Upper lobe of right lung (tissue), 1 donor: ENCODE results near the gene NBAS. TPM values are rescaled to one million over a fixed set of nuclear protein-coding genes. Genes with fewer than 3 reads are reported as not detected.

Experiments
- ATAC-seq: fragments of 200-7000 bp; cut with Tn5 transposase; one replicate; pipeline ENCODE4 v1.9.1; 2020; ENCODE audit warnings: mild to moderate bottlenecking, moderate library complexity
- DNase-seq: peaks from one replicate; pipeline ENCODE4 v3.0.0-alpha.2; 2020
- H3K27ac ChIP-seq: fragments of 200-600 bp; one replicate; pipeline ENCODE4 v1.8.0; 2022
- H3K27me3 ChIP-seq: fragments of 200-600 bp; one replicate; pipeline ENCODE4 v1.8.0; 2022; ENCODE audit warnings: mild to moderate bottlenecking
- H3K36me3 ChIP-seq: fragments of 200-600 bp; one replicate; pipeline ENCODE4 v1.8.0; 2022
- H3K4me1 ChIP-seq: fragments of 200-600 bp; one replicate; pipeline ENCODE4 v1.8.0; 2022
- H3K4me3 ChIP-seq: fragments of 200-600 bp; one replicate; pipeline ENCODE4 v1.8.0; 2022; ENCODE audit warnings: mild to moderate bottlenecking
- H3K9me3 ChIP-seq: fragments of 200-600 bp; one replicate; pipeline ENCODE4 v1.8.0; 2022
- CTCF ChIP-seq: fragments of 200-600 bp; IDR thresholded peaks from one replicate; pipeline ENCODE4 v1.8.0; 2022; ENCODE audit warnings: antibody characterized with exemption
- intact Hi-C: fragments of 100-400 bp; cut with DNase I; formaldehyde crosslinking; loops from one replicate; pipeline ENCODE4 v1.11.0; 2022
- total RNA-seq: library from RNA; stranded (reverse); fragmentation: NEBNext Ultra II Directional; extraction: Animal tissue kit (Norgen Biotek cat#: 25700); gene quantifications from one replicate; pipeline ENCODE4 v1.2.1, GENCODE V29; 2021
- donor health status: DM: no; HTN: yes; CAD: no; lungs with severe emphysema.

NBAS gene
- total RNA-seq, 1 donor from 2014 or later = 38.8 TPM

- DNase-seq (no peak), ATAC-seq (no peak)
- intact Hi-C loops = no loop called here
- Histone ChIP-seq H3K27ac (no peak overlapping the region), H3K27me3 (no peaks in the 10 kb centered on the region), H3K4me1 (no peaks in the 10 kb centered on the region), H3K36me3 (peaks cover 33% of the 10 kb centered on the region), H3K4me3 (no peak overlapping the region), H3K9me3 (no peaks in the 10 kb centered on the region)
- no peak for TF ChIP-seq CTCF
Measured at GRCh38 chr2:15457868-15458267, 103.3 kb downstream of the NBAS start.

- H3K27me3 ChIP-seq = no peaks in the 10 kb centered on the region
- intact Hi-C loops = no loop called here
- ATAC-seq (no peak), DNase-seq (no peak)
- no peaks in the 10 kb centered on the region for H3K9me3 ChIP-seq
- H3K27ac ChIP-seq = no peak overlapping the region
- TF ChIP-seq CTCF = no peak
- H3K4me1 ChIP-seq = no peaks in the 10 kb centered on the region
- no peak overlapping the region for H3K4me3 ChIP-seq
- H3K36me3 ChIP-seq = peaks cover 24% of the 10 kb centered on the region
Measured at GRCh38 chr2:15456352-15456751, 104.8 kb downstream of the NBAS start.

DNA sequence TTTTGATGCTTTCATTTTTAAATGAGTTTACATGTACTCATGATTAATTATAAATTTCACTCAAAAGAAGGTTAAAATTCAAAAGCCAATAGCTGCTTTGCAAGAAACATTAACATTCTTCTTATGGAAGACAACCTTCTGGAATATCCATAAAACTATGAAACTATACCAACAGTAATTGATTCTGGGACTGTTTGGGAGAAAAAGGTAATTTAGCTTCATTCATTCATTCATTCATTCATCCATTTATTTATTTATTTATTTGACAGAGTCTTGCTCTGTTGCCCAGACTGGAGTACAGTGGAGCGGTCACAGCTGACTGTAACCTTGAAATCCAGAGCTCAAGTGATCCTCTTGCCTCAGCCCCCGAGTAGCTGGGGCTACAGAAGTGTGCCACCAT is 110.3 kb downstream of the NBAS start:
- ATAC-seq (no peak), DNase-seq (no peak)
- intact Hi-C loops = no loop called here
- no peaks in the 10 kb centered on the region for H3K27me3 ChIP-seq
- H3K9me3 ChIP-seq = peaks cover 8% of the 10 kb centered on the region
- peaks cover 5% of the 10 kb centered on the region for H3K36me3 ChIP-seq
- TF ChIP-seq CTCF = no peak
- H3K27ac ChIP-seq = no peak overlapping the region
- H3K4me1 ChIP-seq = no peaks in the 10 kb centered on the region
- H3K4me3 ChIP-seq = no peak overlapping the region

DNA sequence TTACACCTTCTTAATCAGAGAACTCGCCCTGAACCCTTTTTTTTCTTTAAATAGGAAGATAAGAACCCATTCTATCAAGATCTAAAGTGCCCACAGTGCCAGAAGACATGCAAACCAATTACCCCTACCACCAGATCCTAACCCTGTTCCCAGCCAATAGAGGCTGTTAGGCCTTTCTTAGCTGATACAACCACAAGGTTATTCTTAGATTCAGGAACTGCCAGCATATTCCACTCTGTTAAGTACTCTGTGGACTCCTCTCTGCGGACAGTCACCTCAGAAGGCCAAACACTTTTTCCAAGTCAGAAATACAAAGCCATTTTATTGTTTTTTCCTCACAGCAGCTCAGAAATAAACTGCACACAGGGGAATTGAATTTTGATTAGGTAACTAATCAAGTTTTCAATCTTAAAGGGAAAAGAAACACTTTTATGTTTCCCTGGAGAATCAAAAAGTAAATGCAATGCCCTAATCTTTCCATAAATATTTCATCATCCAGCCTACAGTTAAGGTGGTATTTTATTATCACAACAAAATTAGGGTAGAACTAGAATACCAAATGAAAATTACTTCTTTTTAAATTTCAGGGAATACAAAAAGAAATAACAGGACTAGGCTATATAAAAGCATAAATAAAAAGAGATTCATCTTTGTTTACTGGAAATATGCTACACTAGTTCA is 111.4 kb downstream of the NBAS start:
- Histone ChIP-seq H3K36me3 (peaks cover 5% of the 10 kb centered on the region), H3K27ac (no peak overlapping the region), H3K4me3 (no peak overlapping the region), H3K27me3 (no peaks in the 10 kb centered on the region), H3K4me1 (no peaks in the 10 kb centered on the region), H3K9me3 (peaks cover 10% of the 10 kb centered on the region)
- TF ChIP-seq CTCF = no peak
- intact Hi-C loops = no loop called here
- no peak for DNase-seq
- ATAC-seq = no peak

DNA sequence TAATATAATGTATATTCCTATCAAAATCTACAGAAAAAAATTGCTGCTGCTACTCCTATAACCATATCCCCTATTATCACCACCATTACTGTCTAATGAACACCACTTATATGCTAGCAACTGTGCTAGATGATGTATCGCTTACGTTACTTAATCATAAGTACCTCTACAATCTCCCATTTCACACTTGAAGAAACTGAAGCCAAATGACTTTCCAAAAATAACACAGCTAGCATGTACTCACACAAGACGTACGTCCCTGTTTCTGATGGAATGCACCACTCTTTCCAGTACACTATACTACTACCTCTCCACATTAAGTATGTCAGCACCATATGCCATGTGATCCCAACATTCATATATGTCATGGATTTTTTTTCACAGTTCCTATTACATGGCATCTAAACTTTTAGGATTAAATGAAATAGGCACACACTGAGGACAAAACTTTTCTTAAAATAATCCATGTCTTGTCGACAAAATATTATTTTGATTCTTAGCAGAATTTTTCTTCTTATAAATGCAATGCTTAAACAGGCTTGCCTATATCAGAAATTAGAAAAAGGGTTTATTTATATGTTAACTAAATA is 112.8 kb downstream of the NBAS start:
- Histone ChIP-seq H3K27ac (no peak overlapping the region), H3K9me3 (peaks cover 10% of the 10 kb centered on the region), H3K4me3 (no peak overlapping the region), H3K4me1 (no peaks in the 10 kb centered on the region), H3K36me3 (peaks cover 5% of the 10 kb centered on the region), H3K27me3 (no peaks in the 10 kb centered on the region)
- TF ChIP-seq CTCF = no peak
- DNase-seq (no peak), ATAC-seq (peak; percentile 26)
- intact Hi-C loops = no loop called here
